GM21717 (cell line): Measurements from ENCODE around the gene MADCAM1.

Experiments used
- ATAC-seq: cut with Tn5 transposase; IDR thresholded peaks from one replicate; pipeline ENCODE4 v1.9.1; 2021; ENCODE audit warnings: mild to moderate bottlenecking, moderate library complexity; ENCODE audit not compliant: unreplicated experiment

Gene MADCAM1

DNA sequence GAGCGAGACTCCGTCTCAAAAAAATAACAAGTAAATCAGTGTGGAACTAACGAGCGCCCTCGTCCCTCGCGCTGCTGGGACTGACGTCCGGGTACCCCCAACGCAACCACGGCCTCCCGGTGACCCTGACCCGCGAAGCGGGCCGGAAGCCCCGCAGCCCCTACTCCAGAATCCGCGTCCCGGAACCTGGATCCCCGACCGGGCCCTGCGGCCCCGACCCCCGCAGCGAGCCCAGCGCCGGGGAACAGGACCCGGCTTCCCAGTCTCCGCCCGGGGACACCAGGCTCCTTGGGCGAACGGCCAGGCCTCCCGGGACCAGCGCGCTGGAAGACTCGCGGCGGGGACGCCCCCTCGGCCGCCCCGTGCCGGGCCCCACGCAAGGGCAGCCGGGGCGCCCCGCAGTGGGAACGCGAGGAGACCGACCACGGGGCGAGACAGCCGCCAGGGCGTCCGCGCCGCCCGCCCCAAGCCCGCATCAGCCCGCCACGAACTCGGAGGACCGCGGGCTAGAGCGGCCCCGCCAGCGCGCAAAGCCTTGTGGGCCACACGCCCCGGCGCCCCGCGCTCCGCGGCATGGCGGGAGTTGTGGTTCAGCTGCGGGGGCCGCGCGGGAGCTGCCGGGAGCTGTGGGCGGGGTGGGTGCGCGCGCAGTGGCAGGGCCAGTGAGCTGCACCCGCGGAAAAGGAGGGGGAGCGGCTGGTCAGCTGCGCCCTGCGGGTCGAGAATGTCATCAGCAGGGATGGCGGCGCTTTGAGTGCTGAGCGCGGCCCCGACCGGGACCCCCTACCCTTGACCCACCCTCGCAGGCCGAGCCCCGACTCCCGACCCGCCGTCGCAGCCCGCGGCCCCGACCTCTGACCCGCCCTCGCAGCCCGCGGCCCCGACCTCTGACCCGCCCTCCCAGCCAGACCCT lies 7.5 kb upstream of the MADCAM1 start:
- peak; percentile 58 for ATAC-seq

GRCh38 chr19:489418-490196 lies 6.7 kb upstream of the MADCAM1 start:
- ATAC-seq = peak; percentile 6

- no peak for ATAC-seq
Observed at GRCh38 chr19:491146-491741, 5.0 kb upstream of the MADCAM1 start.

- no peak for ATAC-seq
Observed at GRCh38 chr19:492091-492531, 4.2 kb upstream of the MADCAM1 start.

DNA sequence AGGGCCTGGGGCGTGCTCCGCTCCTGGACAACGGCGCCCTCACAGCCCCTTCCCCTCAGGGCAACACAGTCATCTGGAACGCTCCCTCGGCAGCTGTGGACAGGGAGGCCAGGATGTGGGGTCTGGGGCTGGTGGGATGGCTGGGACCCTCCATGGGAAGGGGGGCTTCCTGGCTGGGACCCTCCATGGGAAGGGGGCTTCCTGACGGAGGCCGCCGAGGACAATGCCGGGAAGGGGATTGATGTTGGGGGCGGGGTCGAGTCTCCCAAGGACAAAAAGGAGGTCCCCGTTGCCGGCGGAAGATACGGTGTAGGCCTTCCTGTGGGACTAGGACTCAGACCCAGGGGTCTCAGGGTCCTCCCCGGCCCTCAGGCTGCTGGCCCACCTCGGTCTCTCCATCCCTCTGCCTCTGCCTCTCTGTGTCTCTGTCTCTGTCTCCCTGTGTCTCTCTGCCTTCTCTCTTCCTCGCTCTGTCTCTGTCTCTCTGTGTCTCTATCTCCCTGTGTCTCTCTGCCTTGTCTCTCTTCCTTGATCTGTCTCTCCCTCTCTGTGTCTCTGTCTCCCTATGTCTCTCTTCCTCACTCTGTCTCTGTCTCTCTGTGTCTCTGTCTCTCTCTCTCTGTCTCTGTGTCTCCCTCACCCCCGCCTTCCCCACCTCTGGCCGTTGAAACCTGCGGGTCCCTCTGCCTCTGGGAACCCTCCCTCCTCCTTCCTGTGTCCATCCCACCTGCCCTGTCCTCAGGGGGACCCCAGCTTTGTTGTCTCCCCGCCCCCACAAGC lies 2.7 kb upstream of the MADCAM1 start:
- ATAC-seq = no peak

GRCh38 chr19:494171-495080 lies 1.9 kb upstream of the MADCAM1 start:
- ATAC-seq = no peak

- ATAC-seq = no peak
Observed at GRCh38 chr19:495081-495401, 1.2 kb upstream of the MADCAM1 start.

DNA sequence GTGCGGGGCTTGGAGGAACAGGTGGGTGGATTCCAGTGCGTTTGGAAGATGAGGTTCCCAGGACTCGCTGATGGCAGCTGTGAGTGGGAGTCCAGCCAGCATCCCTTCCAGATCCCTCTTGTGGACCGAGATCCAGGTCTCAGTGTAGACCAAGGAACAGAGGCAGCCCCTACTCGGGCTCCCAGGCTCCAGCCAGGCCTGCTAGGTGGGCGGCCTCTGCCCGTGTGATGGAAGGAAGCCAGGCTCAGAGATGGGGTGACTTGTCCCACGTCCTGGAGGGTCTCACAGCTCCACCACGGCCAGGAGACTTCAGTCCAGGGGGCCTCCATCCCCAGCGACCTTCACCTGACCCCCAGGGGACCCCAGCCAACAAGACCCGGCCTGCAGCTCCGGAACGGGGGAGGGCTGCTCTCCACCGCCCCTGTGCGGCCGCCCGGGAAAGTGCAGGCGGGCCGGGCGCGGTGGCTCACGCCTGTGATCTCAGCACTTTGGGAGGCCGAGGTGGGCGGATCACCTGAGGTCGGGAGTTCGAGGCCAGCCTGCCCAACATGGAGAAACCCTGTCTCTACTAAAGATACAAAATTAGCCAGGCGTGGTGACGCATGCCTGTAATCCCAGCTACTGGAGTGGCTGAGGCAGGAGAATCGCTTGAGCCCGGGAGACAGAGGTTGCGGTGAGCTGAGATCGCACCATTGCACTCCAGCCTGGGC lies 729 bp upstream of the MADCAM1 start:
- no peak for ATAC-seq

- ATAC-seq = no peak
Observed at GRCh38 chr19:496986-497385, 700 bp downstream of the MADCAM1 start.

DNA sequence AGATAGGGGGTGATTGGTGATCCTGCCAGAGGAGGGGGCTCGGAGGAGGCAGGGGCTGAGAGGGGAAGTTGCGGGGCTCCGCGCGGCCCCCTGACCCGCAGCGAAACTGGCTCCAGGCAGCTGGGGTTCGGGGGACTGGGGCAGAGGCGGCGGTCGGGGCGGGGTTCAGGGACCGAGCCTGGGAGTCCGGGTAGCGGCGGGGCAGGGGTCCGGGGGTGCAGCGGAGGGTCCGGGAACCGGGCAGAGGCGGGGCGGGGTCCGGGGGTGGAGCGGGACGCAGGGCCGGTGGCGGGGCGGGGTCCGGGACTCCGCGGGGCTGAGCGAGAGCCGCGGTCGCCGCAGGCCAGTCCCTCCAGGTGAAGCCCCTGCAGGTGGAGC lies 1.2 kb downstream of the MADCAM1 start:
- no peak for ATAC-seq

GRCh38 chr19:497869-498510 lies 1.7 kb downstream of the MADCAM1 start:
- ATAC-seq = no peak

DNA sequence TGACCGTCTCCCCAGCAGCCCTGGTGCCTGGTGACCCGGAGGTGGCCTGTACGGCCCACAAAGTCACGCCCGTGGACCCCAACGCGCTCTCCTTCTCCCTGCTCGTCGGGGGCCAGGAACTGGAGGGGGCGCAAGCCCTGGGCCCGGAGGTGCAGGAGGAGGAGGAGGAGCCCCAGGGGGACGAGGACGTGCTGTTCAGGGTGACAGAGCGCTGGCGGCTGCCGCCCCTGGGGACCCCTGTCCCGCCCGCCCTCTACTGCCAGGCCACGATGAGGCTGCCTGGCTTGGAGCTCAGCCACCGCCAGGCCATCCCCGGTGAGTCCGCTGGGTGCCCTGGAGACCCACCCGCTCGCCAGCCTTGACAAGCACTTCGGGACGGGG lies 2.2 kb downstream of the MADCAM1 start:
- no peak for ATAC-seq

DNA sequence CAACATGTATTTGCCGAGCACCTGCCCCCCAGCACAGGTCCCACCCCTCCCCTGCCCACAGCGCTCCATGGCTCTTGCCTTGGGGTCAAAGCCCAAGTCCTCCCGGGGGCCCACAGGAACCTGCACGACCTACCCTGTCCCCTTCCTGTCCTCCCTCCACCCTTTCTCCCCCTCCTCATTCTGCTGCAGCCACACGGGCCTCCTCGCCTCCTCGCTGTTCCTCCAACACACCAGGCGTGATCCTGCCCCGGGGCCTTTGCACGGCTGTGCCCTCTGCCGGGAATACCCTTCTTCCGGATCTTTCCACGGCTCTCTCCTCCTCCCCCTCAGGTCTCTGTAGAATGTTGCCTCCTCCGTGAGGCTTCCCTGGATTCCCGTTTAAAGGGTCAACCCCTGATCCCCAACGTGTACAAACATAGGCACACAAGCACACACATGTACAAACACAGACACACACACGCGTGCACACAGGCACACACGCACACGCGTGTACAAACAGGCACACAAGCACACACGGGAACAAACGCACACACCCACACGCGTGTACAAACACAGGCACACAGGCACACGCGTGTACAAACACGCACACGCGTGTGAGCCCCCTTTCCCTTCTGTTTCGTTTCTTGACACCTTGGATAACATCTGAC lies 2.8 kb downstream of the MADCAM1 start:
- ATAC-seq = no peak

GRCh38 chr19:501646-502045 lies 5.4 kb downstream of the MADCAM1 start:
- no peak for ATAC-seq

- no peak for ATAC-seq
Observed at GRCh38 chr19:504616-505015, 8.3 kb downstream of the MADCAM1 start.

DNA sequence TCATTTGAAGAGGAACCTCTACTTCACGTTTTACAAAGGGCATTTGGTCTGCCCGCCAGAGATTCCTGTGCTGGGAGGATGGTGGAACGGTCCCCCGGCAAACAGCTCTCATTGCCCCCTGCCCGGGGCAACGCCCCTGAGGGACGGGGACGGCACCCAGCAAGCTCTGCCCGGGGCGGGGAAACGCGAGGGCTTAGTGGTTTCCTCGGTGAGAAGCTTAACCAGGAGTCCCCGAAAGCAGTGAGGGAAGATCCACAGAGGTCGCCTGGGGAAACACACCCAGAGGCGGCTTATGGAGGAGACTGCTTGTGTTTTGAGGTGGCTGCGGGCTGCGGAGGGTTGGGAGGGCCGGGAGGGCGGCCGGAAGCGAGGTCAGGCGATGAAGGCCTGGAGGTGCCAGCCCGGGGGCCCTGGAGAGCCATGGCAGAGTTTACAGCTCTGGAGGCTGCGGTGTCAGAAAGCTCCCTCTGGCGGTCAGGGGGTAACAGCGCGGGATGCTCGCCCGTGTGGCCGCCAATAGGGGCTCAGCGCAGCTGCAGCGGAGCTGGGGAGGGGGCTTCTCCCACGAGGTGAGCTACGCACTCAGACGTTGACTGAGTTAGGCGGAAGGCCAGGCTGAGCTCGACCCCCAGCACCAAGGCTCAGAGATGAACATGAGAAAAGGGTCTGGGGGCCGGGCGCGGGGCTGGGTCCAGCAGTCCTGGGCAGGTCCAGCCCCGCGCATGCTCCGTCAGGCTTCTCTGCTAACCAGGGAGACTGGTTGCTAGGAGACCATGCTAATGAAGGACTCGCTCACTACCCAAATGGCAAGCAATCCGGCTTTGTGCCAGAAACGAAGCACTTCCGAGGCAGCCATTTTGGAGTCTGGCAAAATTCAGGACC lies 10.4 kb downstream of the MADCAM1 start:
- peak; percentile 48 for ATAC-seq
